IMR-90 (cell line): ENCODE data around the gene ELL2. TPM values are rescaled to one million over a fixed set of nuclear protein-coding genes. Genes with fewer than 3 reads are reported as not detected.
A peak's percentile ranks its signal among the peaks of the same experiment; 100 is the strongest.

Experiments
- ATAC-seq: fragments of 200-7000 bp; cut with Tn5 transposase; 2 replicates; pipeline ENCODE4 v1.9.1; 2020; ENCODE audit warnings: low read depth, mild to moderate bottlenecking, moderate library complexity
- BruUV-seq: library from RNA; stranded (reverse); fragments of 400-500 nt; replicated peaks from 2 replicates; lab custom pipeline; 2021; lab: Mats Ljungman, UMichigan
- CTCF ChIA-PET: fragments of 300-600 bp; formaldehyde crosslinking; extraction: SDS; loops from one replicate; lab custom pipeline; 2021; ENCODE audit warnings: antibody characterized with exemption; lab: Yijun Ruan, JAX
- POLR2A ChIA-PET: fragments of 300-600 bp; sonication (Branson Sonifier 250); formaldehyde crosslinking; loops from one replicate; lab custom pipeline; 2022; ENCODE audit warnings: antibody characterized with exemption; ENCODE audit not compliant: unreplicated experiment; lab: Charles Lee
- DNase-seq: peaks from one replicate; pipeline ENCODE4 v3.0.0; 2013
- H2AFZ ChIP-seq: replicated peaks from 2 replicates; pipeline ENCODE3; 2013; ENCODE audit warnings: low read length, mild to moderate bottlenecking; ENCODE audit not compliant: poor library complexity
- H2AK5ac ChIP-seq: 2 replicates; pipeline ENCODE4 v1.6.1; 2013; ENCODE audit warnings: low read depth, low read length, inconsistent platforms
- H2AK9ac ChIP-seq: replicated peaks from 2 replicates; pipeline ENCODE3; 2013; ENCODE audit warnings: mild to moderate bottlenecking, low read depth, low read length, moderate library complexity; ENCODE audit not compliant: poor library complexity
- H2BK120ac ChIP-seq: 2 replicates; pipeline ENCODE4 v1.6.1; 2013; ENCODE audit warnings: low read depth, low read length, inconsistent platforms
- H2BK15ac ChIP-seq: 3 replicates; pipeline ENCODE4 v1.6.1; 2013; ENCODE audit warnings: low read depth, low read length, inconsistent platforms
- H2BK20ac ChIP-seq: 2 replicates; pipeline ENCODE4 v1.6.1; 2013; ENCODE audit warnings: low read depth, mild to moderate bottlenecking, inconsistent platforms, low read length, moderate library complexity
- H2BK5ac ChIP-seq: 2 replicates; pipeline ENCODE4 v1.6.1; 2013; ENCODE audit warnings: mild to moderate bottlenecking, low read depth, low read length, inconsistent platforms; ENCODE audit not compliant: poor library complexity, severe bottlenecking
- H3K14ac ChIP-seq: replicated peaks from 2 replicates; pipeline ENCODE4 v1.6.1; 2013; ENCODE audit warnings: low read depth, low read length, inconsistent platforms
- H3K18ac ChIP-seq: 2 replicates; pipeline ENCODE4 v1.6.1; 2013; ENCODE audit warnings: low read depth, low read length, control low read depth
- H3K23ac ChIP-seq: 2 replicates; pipeline ENCODE4 v1.6.1; 2013; ENCODE audit warnings: low read depth, low read length, inconsistent platforms
- H3K27ac ChIP-seq: 2 replicates; pipeline ENCODE4 v1.5.1; 2013; ENCODE audit warnings: mild to moderate bottlenecking, control low read depth, low read length; ENCODE audit not compliant: insufficient read depth
- H3K27me3 ChIP-seq: 2 replicates; pipeline ENCODE4 v1.6.1; 2013; ENCODE audit warnings: low read length; ENCODE audit not compliant: control insufficient read depth, insufficient read depth
- H3K36me3 ChIP-seq: 2 replicates; pipeline ENCODE4 v1.6.1; 2013; ENCODE audit warnings: low read length, mixed read lengths; ENCODE audit not compliant: control insufficient read depth, insufficient read depth
- H3K4ac ChIP-seq: 2 replicates; pipeline ENCODE4 v1.6.1; 2013; ENCODE audit warnings: low read depth, low read length, inconsistent platforms
- H3K4me1 ChIP-seq: 2 replicates; pipeline ENCODE4 v1.6.1; 2013; ENCODE audit warnings: low read length, mixed read lengths; ENCODE audit not compliant: control insufficient read depth, insufficient read depth
- H3K4me2 ChIP-seq: 2 replicates; pipeline ENCODE4 v1.6.1; 2013; ENCODE audit warnings: low read depth, mild to moderate bottlenecking, control low read depth, low read length, moderate library complexity
- H3K4me3 ChIP-seq: 2 replicates; pipeline ENCODE4 v1.5.1; 2013; ENCODE audit warnings: low read depth, mild to moderate bottlenecking, control low read depth, low read length, moderate library complexity; ENCODE audit not compliant: insufficient read depth
- H3K56ac ChIP-seq: 2 replicates; pipeline ENCODE4 v1.6.1; 2013; ENCODE audit warnings: low read length, inconsistent platforms; ENCODE audit not compliant: insufficient read depth; ENCODE audit errors: extremely low read depth
- H3K79me1 ChIP-seq, 2 experiments: 2 replicates each; pipeline ENCODE4 v1.6.1; 2013; ENCODE audit warnings: low read length in 2 of 2, inconsistent platforms in 1 of 2, low read depth in 1 of 2
- H3K9ac ChIP-seq: 2 replicates; pipeline ENCODE4 v1.6.1; 2013; ENCODE audit warnings: low read depth, low read length, control low read depth
- H3K9me1 ChIP-seq: 2 replicates; pipeline ENCODE4 v1.6.1; 2013; ENCODE audit warnings: low read length, inconsistent platforms; ENCODE audit not compliant: insufficient read depth
- H3K9me3 ChIP-seq: 2 replicates; pipeline ENCODE4 v1.6.1; 2013; ENCODE audit warnings: low read length; ENCODE audit not compliant: control insufficient read depth, insufficient read depth
- H4K20me1 ChIP-seq: 2 replicates; pipeline ENCODE4 v1.6.1; 2013; ENCODE audit warnings: low read length, inconsistent platforms; ENCODE audit not compliant: insufficient read depth
- H4K5ac ChIP-seq: 2 replicates; pipeline ENCODE4 v1.6.1; 2013; ENCODE audit warnings: mild to moderate bottlenecking, low read depth, low read length, control low read depth
- H4K8ac ChIP-seq, 2 experiments: 2 replicates each; pipeline ENCODE4 v1.6.1; 2013; ENCODE audit warnings: low read depth in 2 of 2, low read length in 2 of 2, control low read depth in 1 of 2, inconsistent platforms in 1 of 2
- H4K91ac ChIP-seq: 2 replicates; pipeline ENCODE4 v1.6.1; 2013; ENCODE audit warnings: low read depth, low read length, inconsistent platforms; ENCODE audit not compliant: insufficient read depth
- FOS ChIP-seq: fragments of 150-350 bp; IDR thresholded peaks from 2 replicates; pipeline ENCODE4 v1.6.1; 2016; ENCODE audit warnings: low read depth, low read length
- POLR2A ChIP-seq: IDR thresholded peaks from 2 replicates; pipeline ENCODE4 v1.6.1; 2012; ENCODE audit warnings: mild to moderate bottlenecking, low read depth, low read length
- WGBS, 2 experiments: methylation state at CpG; one replicate each; pipeline versions ENCODE4 v1.1.5 to v1.1.7; 2013; ENCODE audit warnings: missing lambda C conversion rate in 2 of 2; ENCODE audit not compliant: insufficient read length in 1 of 2; ENCODE audit errors: extremely low coverage in 2 of 2; 5-methylcytosine and 5-hydroxymethylcytosine counted together
- dilution Hi-C: fragments of 300-500 bp; cut with HindIII; formaldehyde crosslinking; loops from one replicate; pipeline ENCODE4 v1.14.3; 2018; ENCODE audit warnings: low sequenced_read_pairs; ENCODE audit not compliant: unreplicated experiment
- in situ Hi-C: fragments of 300-500 bp; cut with MboI; formaldehyde crosslinking; loops from 3 replicates; pipeline ENCODE4 v1.14.3; 2019; ENCODE audit warnings: low sequenced_read_pairs, inconsistent platforms, mixed read lengths
- intact Hi-C: fragments of 100-400 bp; cut with micrococcal nuclease; formaldehyde crosslinking; loops from 2 replicates; pipeline ENCODE4 v1.10.0; 2022
- polyA plus RNA-seq, 3 experiments: library from polyadenylated mRNA; depleted of rRNA; stranded (reverse); fragments of >200 nt; gene quantifications; 2 replicates each; pipeline ENCODE4 v1.2.3, GENCODE V29; 2012; ENCODE audit warnings: low replicate concordance in 1 of 3
- total RNA-seq: library from RNA; depleted of rRNA; stranded (reverse); fragments of >200 nt; gene quantifications from 2 replicates; pipeline ENCODE4 v1.2.3, GENCODE V29; 2012

ELL2 gene
- total and polyA plus RNA-seq, 2 of the 4 experiments (the other 2 are of a cell fraction) = 61.4 to 92.5 TPM

DNA sequence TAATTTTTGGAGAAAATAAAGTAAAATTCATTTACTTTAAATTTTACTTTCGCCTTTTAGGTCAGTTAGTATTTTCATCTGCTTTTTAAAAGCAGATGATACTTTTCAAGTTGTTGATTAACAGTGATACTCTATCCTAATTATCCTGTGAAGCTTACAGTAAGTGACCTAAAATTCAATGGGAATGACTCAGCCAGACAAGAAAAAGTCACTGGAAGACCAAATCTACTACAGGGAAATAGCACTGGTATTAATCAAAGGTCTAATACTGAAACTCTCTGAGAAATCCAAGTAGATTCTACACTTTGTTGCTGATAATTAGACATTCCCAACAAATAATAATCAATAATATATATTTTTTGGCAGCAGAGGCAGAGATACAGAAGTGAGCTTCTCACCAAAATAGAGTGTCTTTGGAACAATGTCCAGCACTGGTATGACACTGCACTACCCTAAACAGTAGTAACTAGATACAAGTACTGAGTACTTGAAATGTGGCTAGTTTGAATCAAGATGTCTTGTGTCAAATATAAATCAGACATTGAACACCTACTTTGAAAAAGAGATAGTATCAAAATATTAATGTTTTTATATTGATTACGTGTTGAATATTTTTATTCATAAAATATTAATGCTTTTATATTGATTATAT, 22.8 kb upstream of the ELL2 start:
- H4K8ac ChIP-seq = 0 out of 4 replicates have a peak overlapping the region, but pooled peaks of 1 of the 2 experiments have one; percentile 53
- ATAC-seq (peak; percentile 80), DNase-seq (peak; percentile 61)
- intact Hi-C loops (no loop called here), in situ Hi-C loops (no loop called here), dilution Hi-C loops (no loop called here)
- no peak overlapping the region for H4K91ac ChIP-seq
- H3K9ac ChIP-seq = no peak overlapping the region
- H3K36me3 ChIP-seq = no peaks in the 10 kb centered on the region
- no peak overlapping the region for H2BK15ac ChIP-seq
- no peak overlapping the region for H2AK9ac ChIP-seq
- no peak overlapping the region for H3K4me3 ChIP-seq
- 0 out of 2 replicates have a peak overlapping the region, but pooled peaks have one; percentile 43 for H3K14ac ChIP-seq
- ChIA-PET POLR2A (no interaction called here), CTCF (no interaction called here)
- TF ChIP-seq FOS = peak; percentile 39; the same call in 1 of the 2 replicates
- TF ChIP-seq POLR2A = no peak
- H2AFZ ChIP-seq = no peak overlapping the region
- no peak overlapping the region for H4K5ac ChIP-seq
- peak overlapping the region; percentile 25; the same call in 1 of the 2 replicates for H2BK120ac ChIP-seq
- peak overlapping the region; percentile 67 for H2BK5ac ChIP-seq
- H3K27me3 ChIP-seq = no peaks in the 10 kb centered on the region
- no peak overlapping the region for H3K4ac ChIP-seq
- WGBS, 2 experiments = no CpG with 5 or more reads among the region's 2 CpGs
- no peak overlapping the region for H3K56ac ChIP-seq
- H3K9me3 ChIP-seq = no peaks in the 10 kb centered on the region
- H2AK5ac ChIP-seq = no peak overlapping the region
- H4K20me1 ChIP-seq = no peaks in the 10 kb centered on the region
- no peaks in the 10 kb centered on the region for H3K9me1 ChIP-seq
- H3K27ac ChIP-seq = no peak overlapping the region
- peak overlapping the region; percentile 63; the same call in 1 of the 2 replicates for H2BK20ac ChIP-seq
- H3K79me1 ChIP-seq = no peaks in the 10 kb centered on the region
- peak overlapping the region; percentile 33; the same call in 1 of the 2 replicates for H3K4me2 ChIP-seq
- H3K18ac ChIP-seq = peak overlapping the region; percentile 74
- H3K23ac ChIP-seq = no peak overlapping the region
- BruUV-seq = no TSS peak
- H3K4me1 ChIP-seq = peaks cover 11% of the 10 kb centered on the region
